Stimulated activated CD4-positive, alpha-beta T cell treated with anti-CD3 and anti-CD28 coated beads, Interleukin-1b, Interleukin-23, amount 100 ng/mL, for 1 hour (primary cell): ENCODE data around the gene REXO4.
"Not testable (repeated sequence)": the region's sequence is repeated elsewhere in the genome, so short reads cannot be mapped to it uniquely, and the experiment has no call there.

Source experiments
- DNase-seq, 2 donors: peaks; one replicate each; pipeline ENCODE4 v3.0.0-alpha.2; 2020; ENCODE audit warnings: low read depth in 2 of 2

REXO4 gene

DNA sequence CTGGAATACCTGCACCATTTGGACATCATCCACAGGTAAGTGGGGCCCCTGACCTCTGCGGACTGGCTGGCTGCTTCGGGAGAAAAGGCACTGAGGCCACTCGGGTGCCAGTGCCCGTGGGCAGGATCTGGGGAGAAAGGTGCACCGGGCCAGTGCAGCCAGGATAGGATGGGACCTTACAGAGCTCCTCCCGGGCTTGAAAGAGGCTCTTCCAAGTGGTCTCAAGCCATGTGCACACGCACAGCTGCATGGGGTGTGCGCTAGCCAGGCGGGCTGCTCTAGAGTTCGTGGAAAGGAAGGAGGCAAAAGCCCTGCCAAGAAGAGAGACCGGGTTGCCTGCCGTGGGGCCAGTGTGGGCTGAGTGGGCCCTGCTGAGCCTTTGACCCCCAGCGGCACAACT lies 28.2 kb downstream of the REXO4 start:
- no peak for DNase-seq

DNA sequence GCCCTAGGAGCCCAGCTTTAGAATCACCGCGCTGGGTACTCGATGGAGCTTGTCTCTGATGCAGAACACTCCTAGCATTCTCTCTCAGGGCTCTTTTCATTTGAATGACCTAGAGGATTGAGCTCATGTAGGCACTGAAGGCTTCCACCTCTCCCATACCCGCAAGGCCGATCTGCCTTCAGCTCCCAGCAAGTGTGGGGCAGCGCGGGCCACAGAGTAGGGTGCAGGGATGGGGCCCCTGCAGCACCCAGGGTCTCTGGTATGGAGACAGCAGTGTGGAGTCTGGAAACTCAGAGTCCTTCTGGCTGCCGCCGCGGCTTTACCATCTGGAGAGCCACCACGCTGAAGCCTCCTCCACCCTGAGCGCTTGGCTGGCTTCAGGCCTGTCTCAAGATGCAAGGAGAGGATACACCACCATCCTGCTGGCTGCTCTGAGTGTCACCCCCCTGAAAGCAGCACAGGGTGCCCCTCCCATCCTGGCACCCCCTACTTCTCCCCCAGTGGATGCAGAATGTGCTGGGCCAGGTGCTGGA lies 28.7 kb downstream of the REXO4 start:
- no peak for DNase-seq

DNA sequence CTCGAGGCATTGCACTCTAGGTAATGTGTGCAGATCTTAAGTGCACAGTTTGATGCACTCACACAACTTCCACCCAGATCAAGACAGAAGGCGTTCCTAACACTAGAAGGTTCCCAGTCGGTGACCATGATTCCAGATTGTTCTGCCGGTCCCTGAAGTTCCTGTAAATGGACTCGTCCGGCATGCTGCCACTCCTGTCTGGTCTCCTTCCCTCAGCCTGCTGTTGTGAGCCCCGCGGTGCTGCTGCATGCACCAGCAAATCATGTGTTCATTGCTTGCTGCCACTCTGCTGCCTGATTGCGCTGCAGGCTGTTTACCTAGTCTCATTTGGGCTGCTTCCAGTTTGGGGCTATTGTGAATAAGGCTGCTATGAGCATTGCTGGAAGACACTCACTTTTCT lies 30.1 kb downstream of the REXO4 start:
- DNase-seq: no peak

DNA sequence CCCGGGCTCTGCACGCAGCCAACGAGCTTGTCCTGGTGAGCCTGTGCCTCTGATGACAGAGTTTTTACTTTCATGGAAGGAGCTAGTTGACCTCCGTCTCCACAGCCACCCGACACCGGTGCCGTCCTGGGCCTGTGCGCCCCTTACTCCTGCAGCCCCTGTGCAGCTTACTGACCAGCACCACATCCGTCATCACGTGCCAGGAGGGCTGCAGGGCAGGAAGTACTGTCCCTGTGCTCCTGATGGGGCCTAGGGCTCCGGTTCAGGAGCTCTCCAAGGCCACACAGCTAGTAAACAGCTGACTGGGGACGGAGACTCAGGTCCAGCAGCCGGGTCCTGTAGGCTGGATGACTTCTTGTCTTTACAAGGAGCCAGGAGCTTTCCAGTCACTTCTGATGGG lies 31.5 kb downstream of the REXO4 start:
- no peak for DNase-seq

DNA sequence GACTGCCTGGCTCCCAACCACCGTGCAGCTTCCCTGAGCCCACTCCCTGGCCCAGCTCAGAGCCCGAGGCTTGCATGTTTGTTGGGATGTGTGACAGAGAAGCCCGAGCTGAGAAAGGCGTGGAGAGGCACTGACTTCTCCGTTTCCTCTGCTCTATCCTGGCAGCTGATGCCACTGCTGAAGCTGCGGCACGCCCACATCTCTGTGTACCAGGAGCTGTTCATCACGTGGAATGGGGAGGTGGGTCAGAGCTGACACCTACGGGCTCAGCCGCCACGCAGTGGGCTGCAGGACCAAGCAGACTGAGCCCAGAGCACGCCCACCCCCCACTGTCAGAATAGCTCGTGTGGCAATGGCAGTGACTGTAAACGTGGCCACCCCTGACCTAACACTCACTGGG lies 32.4 kb downstream of the REXO4 start:
- DNase-seq: no peak

DNA sequence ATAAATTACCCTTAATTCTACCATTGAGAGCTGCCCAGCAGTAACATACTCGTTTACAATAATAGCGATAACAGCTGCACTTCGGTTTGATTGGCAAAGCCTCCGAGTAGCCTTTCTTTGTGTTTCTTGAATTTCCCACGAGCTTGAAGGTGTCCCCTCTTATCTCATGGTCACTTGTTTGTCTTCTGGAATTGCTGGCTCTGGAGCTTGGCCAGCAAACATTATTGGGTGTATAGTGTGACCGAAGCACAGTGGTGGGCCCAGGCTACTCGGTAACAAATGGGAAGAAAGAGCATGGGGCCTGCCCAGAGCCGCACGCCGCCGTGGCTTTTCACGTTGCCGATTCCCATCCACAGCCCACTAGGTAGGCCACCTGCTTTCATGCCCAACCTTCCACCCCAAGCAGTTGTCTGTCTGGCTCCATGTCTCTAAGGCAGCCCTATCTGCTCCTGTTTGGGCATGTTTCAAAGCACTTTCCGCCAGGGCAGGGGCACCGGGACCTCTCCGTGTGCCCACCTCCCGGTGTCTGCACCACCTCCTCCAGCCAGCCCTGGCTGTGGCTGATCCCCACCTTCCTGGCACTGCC lies 33.0 kb downstream of the REXO4 start:
- no peak for DNase-seq

DNA sequence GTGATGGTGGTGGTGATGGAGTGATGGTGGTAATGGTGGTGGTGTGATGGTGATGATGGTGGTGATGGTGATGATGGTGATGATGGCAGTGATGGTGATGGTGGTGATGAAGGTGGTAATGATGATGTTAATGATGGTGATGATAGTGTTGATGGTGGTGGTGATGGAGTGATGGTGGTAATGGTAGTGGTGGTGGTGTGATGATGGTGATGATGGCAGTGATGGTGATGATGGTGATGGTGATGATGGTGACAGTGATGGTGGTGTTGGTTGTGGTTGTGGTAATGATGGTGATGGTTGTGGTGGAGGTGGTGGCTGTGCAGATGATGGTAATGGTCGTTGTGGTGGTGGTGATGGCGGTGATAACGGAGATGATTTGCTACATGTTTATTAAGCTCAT lies 34.4 kb downstream of the REXO4 start:
- DNase-seq: no peak

DNA sequence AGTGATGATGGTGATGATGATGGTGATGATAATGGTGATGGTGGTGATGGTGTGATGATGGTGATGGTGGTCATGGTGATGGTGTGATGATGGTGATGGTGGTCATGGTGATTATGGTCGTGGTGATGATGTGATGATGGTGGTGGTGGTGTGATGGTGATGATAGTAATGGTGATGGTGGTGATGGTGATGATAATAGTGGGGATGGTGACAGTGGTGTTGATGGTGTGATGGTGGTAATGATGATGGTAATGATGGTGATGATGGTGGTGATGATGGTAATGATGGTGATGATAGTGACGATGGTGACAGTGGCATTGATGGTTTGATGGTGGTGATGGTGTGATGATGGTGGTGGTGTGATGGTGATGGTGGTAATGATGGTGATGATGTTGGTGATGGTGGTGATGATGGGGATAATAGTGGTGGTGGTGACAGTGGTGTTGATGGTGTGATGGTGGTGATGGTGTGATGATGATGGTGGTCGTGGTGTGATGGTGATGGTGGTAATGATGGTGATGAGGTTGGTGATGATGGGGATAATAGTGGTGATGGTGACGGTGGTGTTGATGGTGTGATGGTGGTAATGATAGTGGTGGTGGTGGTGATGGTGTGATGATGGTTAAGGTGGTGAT lies 35.2 kb downstream of the REXO4 start:
- no peak for DNase-seq

DNA sequence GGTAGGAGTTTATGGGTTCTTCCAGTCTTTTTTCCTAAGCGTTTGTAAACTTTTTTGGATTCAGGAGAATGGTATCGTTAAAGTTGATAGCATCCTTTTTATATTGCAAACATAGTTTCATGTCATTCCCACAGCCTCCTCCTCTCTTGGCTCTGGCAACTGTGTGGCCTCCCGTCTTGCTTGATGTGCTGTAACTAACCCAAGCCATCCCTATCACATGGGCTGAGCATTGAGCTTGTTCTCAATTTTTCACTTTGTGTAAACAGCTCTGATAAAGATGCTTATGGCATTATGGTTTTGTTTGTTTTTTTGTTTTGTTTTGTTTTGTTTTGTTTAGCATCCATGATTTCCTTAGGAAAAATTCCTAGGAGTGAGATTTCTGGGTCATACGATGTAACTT lies 37.1 kb downstream of the REXO4 start:
- no peak for DNase-seq

DNA sequence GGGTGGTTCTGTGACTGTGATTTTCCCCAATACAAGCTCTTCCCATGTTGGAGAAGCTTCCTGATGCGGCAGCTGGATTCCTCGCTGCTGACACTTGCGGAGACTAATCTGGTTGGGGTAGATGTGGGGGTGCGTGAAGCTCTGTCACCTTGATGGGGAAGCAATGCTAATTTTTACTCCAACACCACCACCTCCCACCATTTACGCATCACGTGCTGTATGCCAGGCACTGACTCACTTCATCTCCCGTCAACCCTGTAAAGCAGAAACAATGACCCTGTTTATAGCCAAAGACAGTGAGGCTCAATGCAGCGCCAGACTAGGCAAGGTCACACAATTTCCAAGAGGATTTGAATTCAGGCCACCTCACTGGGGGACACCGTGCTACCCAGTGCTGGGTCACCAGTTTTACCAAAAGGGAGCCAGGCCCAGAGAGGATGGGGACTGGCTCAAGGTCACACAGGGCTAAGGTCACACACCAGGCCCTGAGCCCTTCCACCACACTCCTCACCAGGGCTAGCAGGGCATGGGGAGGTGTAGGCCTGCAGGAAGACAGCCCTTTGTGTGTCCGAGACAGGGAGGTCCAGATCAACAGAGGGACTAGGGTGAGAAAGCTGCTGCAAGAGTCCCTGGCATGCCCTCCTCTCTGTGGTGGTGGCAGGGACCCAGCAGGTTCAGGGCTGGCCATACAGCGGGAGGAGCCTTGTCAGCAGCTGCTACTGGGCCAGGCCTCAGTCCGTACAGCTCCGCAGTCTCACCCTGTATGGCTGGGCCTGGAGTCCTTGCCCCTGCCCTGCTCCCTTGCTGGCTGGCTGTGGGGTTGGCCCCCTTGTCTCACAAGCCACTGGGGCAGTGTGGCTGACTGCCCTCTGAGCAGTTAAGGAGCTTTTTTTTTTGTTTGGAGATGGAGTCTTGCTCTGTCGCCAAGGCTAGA lies 38.4 kb downstream of the REXO4 start:
- no peak for DNase-seq

DNA sequence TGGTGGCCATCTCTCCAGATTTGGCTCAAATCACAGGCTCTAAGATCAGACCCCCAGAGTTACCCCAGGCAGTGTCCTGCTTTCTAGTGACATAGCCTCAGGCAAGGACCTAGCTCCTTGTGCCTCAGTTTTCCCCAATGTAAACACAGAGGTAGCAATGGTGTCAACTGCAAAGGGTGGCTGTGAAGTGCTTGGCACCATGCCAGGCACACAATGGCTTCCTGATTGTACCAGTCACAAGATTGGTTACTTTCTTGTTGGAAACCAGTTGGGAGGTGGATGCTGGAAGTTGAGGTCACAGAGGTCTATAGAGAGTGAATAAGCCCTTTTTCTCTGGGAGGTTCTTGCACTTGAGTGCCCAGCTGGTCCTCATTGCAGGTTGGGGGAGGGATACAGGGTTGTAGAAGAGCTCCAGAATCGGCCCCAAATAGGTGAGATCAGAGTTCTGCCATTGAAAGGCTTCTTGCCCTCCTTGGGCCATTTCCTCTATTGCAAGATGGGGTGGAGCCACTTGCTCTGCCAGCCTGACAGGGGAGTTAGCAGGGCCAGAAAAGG lies 39.3 kb downstream of the REXO4 start:
- DNase-seq: no peak

DNA sequence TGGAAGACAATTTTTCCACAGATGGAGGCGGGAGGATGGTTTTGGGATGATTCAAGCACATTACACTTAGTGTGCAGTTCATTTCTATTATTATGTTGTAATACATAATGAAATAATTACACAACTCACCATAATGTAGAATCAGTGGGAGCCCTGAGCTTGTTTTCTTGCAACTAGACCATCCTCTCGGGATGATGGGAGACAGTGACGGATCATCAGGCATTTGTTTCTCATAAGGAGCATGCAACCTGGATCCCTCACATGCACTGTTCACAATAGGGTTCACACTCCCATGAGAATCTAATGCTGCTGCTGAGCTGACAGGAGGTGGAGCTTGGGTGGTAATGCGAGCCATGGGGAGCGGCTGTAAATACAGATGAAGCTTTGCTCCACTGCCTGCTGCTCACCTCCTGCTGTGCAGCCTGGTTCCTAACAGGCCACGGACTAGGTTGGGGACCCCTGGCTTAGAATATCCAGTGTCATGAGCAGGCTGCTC lies 40.0 kb downstream of the REXO4 start:
- no peak for DNase-seq

DNA sequence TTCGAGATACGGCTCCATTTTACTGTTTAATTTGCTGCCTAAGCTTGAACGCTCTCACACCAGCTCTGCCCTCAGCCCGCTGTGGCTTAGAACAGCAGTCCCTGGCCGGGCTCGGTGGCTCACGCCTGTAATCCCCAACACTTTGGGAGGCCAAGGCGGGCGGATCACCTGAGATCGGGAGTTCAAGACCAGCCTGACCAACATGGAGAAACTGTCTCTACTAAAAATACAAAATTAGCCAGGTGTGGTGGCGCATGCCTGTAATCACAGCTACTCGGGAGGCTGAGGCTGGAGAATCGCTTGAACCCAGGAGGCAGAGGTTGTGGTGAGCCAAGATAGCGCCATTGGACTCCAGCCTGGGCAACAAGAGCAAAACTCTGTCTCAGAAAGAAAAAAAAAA lies 40.5 kb downstream of the REXO4 start:
- not testable (repeated sequence) for DNase-seq

DNA sequence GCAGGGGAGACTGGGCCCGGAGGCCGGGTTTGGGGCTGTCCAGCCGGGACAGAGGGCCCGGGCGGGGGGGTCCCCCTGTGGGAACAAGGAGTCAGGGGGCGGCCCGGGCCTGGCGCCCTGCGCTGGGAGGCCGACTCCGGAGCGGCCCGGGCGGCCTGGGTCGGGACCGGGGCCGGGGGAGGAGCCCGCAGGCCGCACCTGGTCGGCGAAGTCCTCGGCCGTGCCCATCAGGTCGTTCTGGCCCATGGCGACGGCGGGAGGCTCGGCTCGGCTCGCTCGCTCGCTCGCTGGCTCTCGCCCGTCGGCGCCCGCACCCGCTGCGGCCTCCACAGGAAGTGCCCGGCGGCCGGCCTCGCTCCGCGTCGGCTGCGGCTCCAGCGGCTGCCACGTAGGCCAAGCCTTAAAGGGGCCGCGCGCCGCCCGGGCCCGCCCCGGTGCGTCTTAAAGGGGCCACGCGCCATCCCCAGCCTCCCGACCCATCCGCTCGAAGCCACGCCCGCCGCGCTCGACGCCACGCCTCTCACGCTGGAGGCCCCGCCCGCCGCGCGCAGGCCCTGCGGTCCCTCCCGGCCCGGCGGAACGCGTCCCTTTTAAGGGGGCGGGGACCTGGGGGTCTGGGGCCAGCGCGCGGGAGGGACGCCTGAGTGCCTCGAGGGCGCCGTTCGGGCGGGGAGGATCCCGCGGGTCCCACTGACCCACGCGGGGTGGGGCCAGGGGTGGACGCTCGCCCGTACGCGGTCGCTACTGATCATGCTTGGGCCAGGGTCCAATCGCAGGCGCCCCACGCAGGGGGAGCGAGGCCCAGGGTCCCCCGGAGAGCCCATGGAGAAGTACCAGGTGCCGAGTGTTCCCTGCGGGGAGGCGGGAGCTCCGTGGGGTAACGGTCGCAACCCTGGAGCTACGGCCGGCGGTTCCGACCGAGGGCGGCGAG lies 41.8 kb downstream of the REXO4 start, which contains the start of the genes STKLD1 and SURF4:
STKLD1 (plus strand) TSS at position 643 of the 931 bp plus-strand sequence; CDS start at position 751, 108 bp downstream.
SURF4 (minus strand) TSS at position 337 of the 931 bp plus-strand sequence; CDS start at position 246, 91 bp downstream.
- DNase-seq: peak; percentile 85 to 95

DNA sequence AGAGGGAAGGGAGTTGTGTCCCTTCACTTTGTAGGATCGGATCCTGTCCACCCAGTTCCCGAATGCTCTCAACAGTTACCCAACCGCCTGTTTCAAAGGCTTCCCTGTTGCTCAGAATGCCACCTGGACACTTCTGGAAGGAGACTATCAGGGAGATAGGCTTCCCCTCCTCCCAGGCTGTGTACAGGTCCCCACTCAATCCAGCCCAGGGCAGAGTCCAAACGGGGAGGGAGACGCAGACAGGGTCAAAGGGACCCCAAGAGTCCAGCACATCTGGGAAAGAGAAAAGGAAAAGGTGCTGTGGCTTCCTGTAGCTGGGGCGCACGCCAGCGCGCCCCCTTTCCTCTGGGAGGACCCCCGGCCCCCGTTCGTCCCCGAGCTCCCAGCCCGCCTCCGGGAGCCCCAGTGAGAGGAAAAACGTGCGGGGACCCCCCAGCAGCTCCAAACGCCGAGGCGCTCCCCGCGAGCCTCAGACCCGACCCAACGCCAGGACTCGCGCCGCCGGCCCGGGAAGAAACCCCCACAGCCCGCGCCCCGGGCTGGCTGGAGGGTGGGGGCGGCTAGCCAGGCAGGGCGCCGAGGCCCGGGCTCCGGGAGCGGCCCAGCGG lies 42.6 kb downstream of the REXO4 start:
- DNase-seq: no peak

DNA sequence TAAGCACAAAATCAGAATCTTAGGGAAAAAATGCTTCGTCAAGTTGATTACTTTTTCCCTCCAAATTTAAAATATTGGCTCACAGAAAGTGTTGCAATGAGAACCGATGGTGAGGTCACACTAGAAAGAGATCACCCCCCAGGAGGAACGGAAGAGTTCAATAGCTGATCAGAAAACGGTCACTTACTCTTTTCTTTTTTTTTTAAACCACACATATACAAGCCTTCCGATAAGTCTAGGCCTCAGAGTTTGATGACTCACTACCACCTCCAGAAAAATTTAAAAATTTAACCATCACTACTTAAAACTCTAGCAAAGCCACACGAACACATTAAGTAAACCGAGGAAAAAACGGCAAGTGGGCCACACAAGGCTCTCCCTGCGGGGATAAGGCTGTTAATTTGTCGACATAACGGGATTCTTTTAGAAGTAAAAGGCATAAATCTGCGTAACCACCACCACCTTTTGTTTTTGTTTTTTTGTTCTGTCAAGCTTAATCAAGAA lies 43.1 kb downstream of the REXO4 start:
- DNase-seq: no peak

DNA sequence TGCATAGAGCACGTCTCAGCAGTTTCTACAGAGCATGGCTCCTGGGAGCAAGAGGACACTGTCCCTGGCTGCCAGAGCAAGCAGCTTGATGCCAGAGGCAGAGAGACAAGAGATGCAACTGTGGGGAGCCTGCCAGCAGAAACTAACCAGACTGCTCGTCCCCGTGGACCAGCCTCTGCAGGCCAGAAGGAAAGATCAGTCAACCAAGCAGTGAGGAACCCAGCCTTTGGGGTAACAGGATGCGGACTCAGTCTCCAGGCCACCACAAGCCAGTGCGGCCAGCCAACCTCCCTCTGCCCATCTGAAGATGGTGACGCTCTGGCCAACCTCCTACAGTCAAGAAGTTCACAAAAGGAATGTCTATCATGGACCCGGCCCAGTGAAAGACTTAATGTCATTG lies 45.7 kb downstream of the REXO4 start:
- DNase-seq: no peak

DNA sequence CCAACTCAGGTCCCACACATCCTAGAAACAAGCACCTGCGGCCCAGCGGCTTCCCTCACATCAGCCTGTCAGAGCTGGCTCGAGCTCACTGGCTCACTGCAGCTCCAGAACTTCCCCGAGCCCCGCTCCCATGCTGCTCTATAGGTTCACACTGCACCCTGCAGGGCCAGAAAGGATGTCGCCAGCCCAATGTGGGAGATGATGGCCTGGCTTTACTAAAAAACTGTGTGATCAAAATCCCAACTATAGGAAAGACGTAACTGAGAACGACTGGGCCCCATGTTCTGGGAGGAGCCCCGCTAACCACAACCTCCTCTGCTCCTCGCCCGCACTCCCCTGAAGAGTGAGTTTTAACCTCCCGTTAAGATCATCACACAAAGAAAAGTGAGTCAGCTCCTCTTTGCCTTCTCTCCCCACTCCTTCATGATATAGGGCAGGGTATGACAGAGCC lies 46.5 kb downstream of the REXO4 start:
- peak in 1 of 2 donors; percentile 44 for DNase-seq

DNA sequence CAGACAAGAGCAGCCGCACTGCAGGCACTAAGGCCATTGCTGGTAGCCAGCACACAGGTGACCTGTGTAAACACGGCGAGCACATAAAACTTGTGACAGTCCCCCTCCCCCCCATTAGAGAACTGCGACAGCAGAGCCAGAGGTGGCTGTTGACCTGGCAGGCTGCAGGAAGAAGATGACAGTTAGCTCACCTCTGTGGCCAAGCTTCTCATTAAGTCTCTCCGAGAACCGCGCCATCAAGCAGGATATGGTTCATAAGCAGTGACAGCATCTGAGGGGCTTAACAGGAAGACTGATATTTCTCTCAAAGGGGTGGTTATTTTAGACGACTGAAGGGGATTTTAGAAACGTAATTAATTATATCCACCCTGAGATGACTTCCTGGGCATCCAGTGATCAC lies 47.1 kb downstream of the REXO4 start:
- DNase-seq: no peak

DNA sequence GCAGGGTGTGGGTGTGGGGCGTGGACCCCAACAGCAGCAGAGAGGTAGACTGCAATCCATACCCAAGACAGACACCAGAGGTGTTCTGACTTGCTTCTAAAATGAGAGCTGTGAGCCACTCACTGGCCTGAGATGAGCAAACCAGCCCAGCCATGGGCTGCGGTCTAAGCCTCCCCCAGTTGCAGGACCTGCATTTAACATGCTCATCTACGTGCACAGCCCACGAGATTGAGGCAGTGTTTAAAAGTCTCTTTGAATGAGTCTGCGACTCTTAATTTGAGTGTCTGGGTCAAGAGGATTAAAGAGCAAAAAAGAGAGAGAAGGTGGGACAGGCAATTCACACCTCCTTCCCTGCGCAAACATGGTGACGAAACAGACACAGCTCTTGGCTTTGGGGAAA lies 47.9 kb downstream of the REXO4 start:
- no peak for DNase-seq
